ENCODE data around the gene DEGS2.
A peak's percentile ranks its signal among the peaks of the same experiment; 100 is the strongest.

The DEGS2 gene

GRCh38 chr14:100111931-100112704 is 47.3 kb downstream of the DEGS2 start:
- DNase-seq (ENCODE audit: low read depth) = no peak

GRCh38 chr14:100110816-100111215 is 48.6 kb downstream of the DEGS2 start:
- DNase-seq (ENCODE audit: low read depth) = no peak

GRCh38 chr14:100109594-100109955 is 49.9 kb downstream of the DEGS2 start:
- DNase-seq (ENCODE audit: low read depth) = no peak

GRCh38 chr14:100108840-100109593 is 50.4 kb downstream of the DEGS2 start:
- DNase-seq (ENCODE audit: low read depth) = no peak

GRCh38 chr14:100108042-100108825 is 51.2 kb downstream of the DEGS2 start:
- DNase-seq (ENCODE audit: low read depth) = peak; percentile 77

- no peak for DNase-seq (ENCODE audit: low read depth)
Observed at GRCh38 chr14:100107236-100107635, 52.2 kb downstream of the DEGS2 start.

- peak; percentile 34 for DNase-seq (ENCODE audit: low read depth)
Observed at GRCh38 chr14:100106250-100107112, 53.0 kb downstream of the DEGS2 start.

- DNase-seq (ENCODE audit: low read depth) = no peak
Observed at GRCh38 chr14:100105357-100106169, 53.9 kb downstream of the DEGS2 start.

GRCh38 chr14:100104523-100105300 is 54.7 kb downstream of the DEGS2 start:
- DNase-seq (ENCODE audit: low read depth) = no peak

- no peak for DNase-seq (ENCODE audit: low read depth)
Observed at GRCh38 chr14:100104006-100104352, 55.5 kb downstream of the DEGS2 start.

- DNase-seq (ENCODE audit: low read depth) = no peak
Observed at GRCh38 chr14:100103250-100104005, 56.0 kb downstream of the DEGS2 start.

- no peak for DNase-seq (ENCODE audit: low read depth)
Observed at GRCh38 chr14:100102156-100102785, 57.2 kb downstream of the DEGS2 start.

- DNase-seq (ENCODE audit: low read depth) = no peak
Observed at GRCh38 chr14:100100032-100100703, 59.3 kb downstream of the DEGS2 start.

GRCh38 chr14:100098171-100098570 is 61.3 kb downstream of the DEGS2 start:
- DNase-seq (ENCODE audit: low read depth) = no peak

- DNase-seq (ENCODE audit: low read depth) = no peak
Observed at GRCh38 chr14:100096656-100097055, 62.8 kb downstream of the DEGS2 start.
